Loucy (cell line): ENCODE measurements around the gene GAGE13.
A peak's percentile ranks its signal among the peaks of the same experiment; 100 is the strongest.
"Not testable (repeated sequence)": the region's sequence is repeated elsewhere in the genome, so short reads cannot be mapped to it uniquely, and the experiment has no call there.

Experiments
- H2AFZ ChIP-seq: fragments of 200-600 bp; sonication (generic); 2 replicates; pipeline ENCODE4 v1.6.0; 2016; ENCODE audit warnings: antibody characterized with exemption, mild to moderate bottlenecking, low read length, moderate library complexity
- H3F3A ChIP-seq: fragments of 200-600 bp; 2 replicates; pipeline ENCODE4 v1.6.0; 2016; ENCODE audit warnings: antibody characterized with exemption, low read depth, mild to moderate bottlenecking
- H3K27me3 ChIP-seq: fragments of 200-600 bp; sonication (generic); 2 replicates; pipeline ENCODE4 v1.6.1; 2014; ENCODE audit warnings: low read length, mild to moderate bottlenecking; ENCODE audit not compliant: insufficient read depth, poor library complexity, severe bottlenecking
- H3K36me3 ChIP-seq: fragments of 200-600 bp; sonication (generic); 2 replicates; pipeline ENCODE4 v1.6.1; 2016; ENCODE audit warnings: low read length; ENCODE audit not compliant: insufficient read depth
- H3K4me1 ChIP-seq: fragments of 200-600 bp; sonication (generic); 2 replicates; pipeline ENCODE4 v1.5.1; 2014; ENCODE audit warnings: low read length, mild to moderate bottlenecking; ENCODE audit not compliant: insufficient read depth, poor library complexity, severe bottlenecking
- H3K4me2 ChIP-seq: fragments of 200-600 bp; sonication (generic); 2 replicates; pipeline ENCODE4 v1.6.0; 2014; ENCODE audit warnings: antibody characterized with exemption, low read length, low read depth, mild to moderate bottlenecking; ENCODE audit not compliant: poor library complexity, severe bottlenecking
- H3K4me3 ChIP-seq: fragments of 200-600 bp; sonication (generic); 2 replicates; pipeline ENCODE4 v1.5.1; 2014; ENCODE audit warnings: low read length, mild to moderate bottlenecking, mixed read lengths; ENCODE audit not compliant: poor library complexity, severe bottlenecking
- H3K79me2 ChIP-seq: fragments of 200-600 bp; sonication (generic); 2 replicates; pipeline ENCODE4 v1.6.1; 2014; ENCODE audit warnings: low read length; ENCODE audit not compliant: insufficient read depth
- H3K9ac ChIP-seq: fragments of 200-600 bp; sonication (generic); 2 replicates; pipeline ENCODE4 v1.6.0; 2014; ENCODE audit warnings: mild to moderate bottlenecking, low read depth, low read length, moderate library complexity; ENCODE audit not compliant: poor library complexity, severe bottlenecking
- H3K9me2 ChIP-seq: fragments of 200-600 bp; sonication (generic); replicated peaks from 2 replicates; pipeline ENCODE4 v1.6.1; 2016; ENCODE audit warnings: low read depth, low read length, mixed read lengths
- H3K9me3 ChIP-seq: fragments of 200-600 bp; sonication (generic); 2 replicates; pipeline ENCODE4 v1.6.1; 2014; ENCODE audit warnings: mild to moderate bottlenecking, antibody characterized with exemption, low read length, low read depth; ENCODE audit not compliant: insufficient read depth
- H4K20me1 ChIP-seq: fragments of 200-600 bp; sonication (generic); 2 replicates; pipeline ENCODE4 v1.6.0; 2014; ENCODE audit warnings: antibody characterized with exemption, low read length, mild to moderate bottlenecking; ENCODE audit not compliant: insufficient read depth, poor library complexity, severe bottlenecking
- EZH2phosphoT487 ChIP-seq: fragments of 200-600 bp; IDR thresholded peaks from 2 replicates; pipeline ENCODE4 v1.6.1; 2018; ENCODE audit warnings: antibody characterized with exemption, mild to moderate bottlenecking, moderate library complexity, borderline replicate concordance
- TF ChIP-seq, protein P1 (sequence below): fragments of 200-600 bp; sonication (generic); conservative IDR thresholded peaks from 2 replicates; pipeline ENCODE4 v1.5.1; 2014; ENCODE audit warnings: mild to moderate bottlenecking, antibody characterized with exemption, low read length

Gene GAGE13

DNA sequence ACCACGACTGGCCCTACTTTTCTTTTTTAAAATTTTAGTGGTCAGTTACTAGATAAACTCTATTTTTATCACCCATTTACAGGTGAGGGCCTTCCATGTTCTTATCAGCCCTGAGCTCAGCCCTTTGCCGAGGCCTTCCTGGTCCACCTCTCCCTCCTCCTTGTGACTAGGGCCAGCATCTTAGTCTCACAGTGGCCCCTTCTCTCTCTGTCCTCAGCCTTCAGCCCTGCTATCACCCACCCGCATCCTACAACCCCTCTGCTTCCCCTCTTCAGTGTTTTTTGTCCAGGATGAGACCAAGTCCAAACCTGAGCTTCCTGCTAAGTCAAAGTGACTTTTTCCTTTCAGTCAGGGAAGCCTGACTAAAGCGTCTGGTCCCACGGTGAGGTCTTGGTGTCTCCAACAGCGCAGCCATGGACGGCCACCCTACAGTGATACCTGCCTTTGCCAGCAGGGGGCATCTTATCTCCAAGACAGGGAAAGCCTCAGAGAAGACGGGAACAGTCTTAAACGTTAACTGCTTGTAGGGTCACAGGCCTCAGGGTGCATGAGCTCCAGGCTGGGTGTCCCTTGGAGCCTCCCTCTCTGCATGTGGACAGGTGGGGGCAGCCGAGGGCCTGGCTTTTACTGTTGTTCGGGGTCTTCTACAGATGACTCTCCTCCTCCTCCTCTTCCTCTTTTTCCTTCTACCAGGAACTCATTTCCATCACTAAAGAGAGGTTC lies 39.6 kb upstream of the GAGE13 start:
- no peaks in the 10 kb centered on the region for H3K36me3 ChIP-seq
- no peak overlapping the region for H3K4me2 ChIP-seq
- no peak for TF ChIP-seq EZH2phosphoT487
- TF ChIP-seq, protein P1, sequence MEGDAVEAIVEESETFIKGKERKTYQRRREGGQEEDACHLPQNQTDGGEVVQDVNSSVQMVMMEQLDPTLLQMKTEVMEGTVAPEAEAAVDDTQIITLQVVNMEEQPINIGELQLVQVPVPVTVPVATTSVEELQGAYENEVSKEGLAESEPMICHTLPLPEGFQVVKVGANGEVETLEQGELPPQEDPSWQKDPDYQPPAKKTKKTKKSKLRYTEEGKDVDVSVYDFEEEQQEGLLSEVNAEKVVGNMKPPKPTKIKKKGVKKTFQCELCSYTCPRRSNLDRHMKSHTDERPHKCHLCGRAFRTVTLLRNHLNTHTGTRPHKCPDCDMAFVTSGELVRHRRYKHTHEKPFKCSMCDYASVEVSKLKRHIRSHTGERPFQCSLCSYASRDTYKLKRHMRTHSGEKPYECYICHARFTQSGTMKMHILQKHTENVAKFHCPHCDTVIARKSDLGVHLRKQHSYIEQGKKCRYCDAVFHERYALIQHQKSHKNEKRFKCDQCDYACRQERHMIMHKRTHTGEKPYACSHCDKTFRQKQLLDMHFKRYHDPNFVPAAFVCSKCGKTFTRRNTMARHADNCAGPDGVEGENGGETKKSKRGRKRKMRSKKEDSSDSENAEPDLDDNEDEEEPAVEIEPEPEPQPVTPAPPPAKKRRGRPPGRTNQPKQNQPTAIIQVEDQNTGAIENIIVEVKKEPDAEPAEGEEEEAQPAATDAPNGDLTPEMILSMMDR: peak; percentile 62
- no peaks in the 10 kb centered on the region for H3K9me2 ChIP-seq
- H3F3A ChIP-seq: no peaks in the 10 kb centered on the region
- H3K4me1 ChIP-seq: no peaks in the 10 kb centered on the region
- H3K4me3 ChIP-seq: no peak overlapping the region
- no peaks in the 10 kb centered on the region for H4K20me1 ChIP-seq
- H3K27me3 ChIP-seq: no peaks in the 10 kb centered on the region
- no peak overlapping the region for H2AFZ ChIP-seq
- no peak overlapping the region for H3K9ac ChIP-seq
- no peaks in the 10 kb centered on the region for H3K79me2 ChIP-seq
- H3K9me3 ChIP-seq: no peaks in the 10 kb centered on the region

DNA sequence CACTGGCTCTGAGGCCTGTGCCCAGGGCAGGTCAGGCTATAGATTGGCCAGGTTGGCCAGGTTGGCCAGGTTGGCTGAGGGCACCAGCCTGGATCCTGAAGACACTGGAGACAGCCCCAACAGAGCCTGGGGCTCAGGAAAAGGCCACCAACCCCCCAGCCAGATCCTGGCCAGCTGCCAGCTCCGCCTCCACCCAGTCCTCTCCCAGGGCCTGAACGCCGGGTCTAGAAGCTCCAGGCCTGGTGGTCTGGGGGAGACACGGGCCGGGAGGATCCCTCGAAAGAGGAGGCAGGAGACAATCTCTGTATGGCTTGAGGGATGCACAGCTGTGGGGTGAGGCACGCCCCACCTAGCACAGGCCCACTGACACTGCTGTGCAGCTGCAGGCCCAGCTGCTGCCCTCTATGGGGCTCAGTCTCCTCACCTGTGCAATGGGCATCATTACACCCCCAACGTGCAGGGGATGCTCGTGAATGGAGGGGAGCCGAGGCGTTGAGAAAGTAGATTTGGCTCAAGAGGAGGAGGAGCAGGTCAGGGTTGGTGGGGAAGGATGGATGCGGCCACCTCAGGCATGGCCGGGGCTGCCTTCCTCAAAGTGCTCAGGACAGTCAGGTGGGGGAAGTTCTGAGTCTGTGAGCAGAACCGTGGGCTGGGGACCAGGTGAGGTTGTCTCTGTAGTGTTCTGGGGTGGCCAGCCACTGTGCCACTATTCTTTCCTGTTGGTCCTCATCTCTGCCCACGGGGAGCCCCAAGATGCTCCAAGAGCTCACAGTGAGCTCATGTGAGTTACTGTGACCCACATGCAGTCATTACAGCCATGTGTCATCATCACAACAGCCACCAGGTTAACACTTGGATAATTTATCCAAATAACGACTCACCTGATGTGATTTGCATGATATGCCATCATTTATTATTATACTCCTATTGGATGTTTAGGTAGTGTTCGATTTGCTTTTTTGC lies 38.7 kb upstream of the GAGE13 start:
- H4K20me1 ChIP-seq: no peaks in the 10 kb centered on the region
- no peak overlapping the region for H2AFZ ChIP-seq
- H3K9me2 ChIP-seq: no peaks in the 10 kb centered on the region
- TF ChIP-seq EZH2phosphoT487: no peak
- TF ChIP-seq, protein P1: no peak
- H3K36me3 ChIP-seq: no peaks in the 10 kb centered on the region
- H3F3A ChIP-seq: no peaks in the 10 kb centered on the region
- H3K4me1 ChIP-seq: no peaks in the 10 kb centered on the region
- H3K79me2 ChIP-seq: no peaks in the 10 kb centered on the region
- H3K9ac ChIP-seq: no peak overlapping the region
- no peaks in the 10 kb centered on the region for H3K27me3 ChIP-seq
- H3K4me2 ChIP-seq: no peak overlapping the region
- H3K9me3 ChIP-seq: no peaks in the 10 kb centered on the region
- H3K4me3 ChIP-seq: no peak overlapping the region

DNA sequence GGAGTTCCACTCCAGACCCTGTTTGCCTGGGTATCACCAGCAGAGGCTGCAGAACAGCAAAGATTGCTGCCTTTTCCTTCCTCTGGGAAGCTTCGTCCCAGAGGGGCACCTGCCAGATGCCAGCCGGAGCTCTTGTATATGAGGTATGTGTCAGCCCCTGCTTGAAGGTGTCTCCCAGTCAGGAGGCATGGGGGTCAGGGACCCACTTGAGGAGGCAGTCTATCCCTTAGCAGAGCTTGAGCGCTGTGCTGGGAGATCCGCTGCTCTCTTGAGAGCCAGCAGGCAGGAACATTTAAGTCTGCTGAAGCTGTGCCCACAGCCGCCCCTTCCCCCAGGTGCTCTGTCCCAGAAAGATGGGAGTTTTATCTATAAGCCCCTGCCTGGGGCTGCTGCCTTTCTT lies 32.1 kb upstream of the GAGE13 start:
- not testable (repeated sequence) for H3K27me3 ChIP-seq, H3K4me1 ChIP-seq, H3F3A ChIP-seq

More for the DNA sequence above, 32.1 kb upstream of the GAGE13 start:
- not testable (repeated sequence) for H3K4me2 ChIP-seq, H3K4me3 ChIP-seq, H3K9ac ChIP-seq, H3K9me2 ChIP-seq, H3K9me3 ChIP-seq, H4K20me1 ChIP-seq, H2AFZ ChIP-seq, H3K79me2 ChIP-seq, H3K36me3 ChIP-seq
